HepG2 (cell line): ENCODE measurements around the gene HMCN1. TPM values are rescaled to one million over a fixed set of nuclear protein-coding genes. Genes with fewer than 3 reads are reported as not detected.

Experiments
- ATAC-seq: fragments of 200-7000 bp; cut with Tn5 transposase; 3 replicates; pipeline ENCODE4 v1.9.1; 2020; ENCODE audit warnings: mild to moderate bottlenecking, moderate library complexity
- BruUV-seq: library from RNA; stranded (reverse); fragments of 400-500 nt; replicated peaks from 2 replicates; lab custom pipeline; 2021; lab: Mats Ljungman, UMichigan
- CTCF ChIA-PET: fragments of 300-600 bp; formaldehyde crosslinking; extraction: SDS; loops from one replicate; lab custom pipeline; 2021; ENCODE audit warnings: low total read pairs, inconsistent platforms, low intra/inter-chr PET ratio; lab: Yijun Ruan, JAX
- POLR2A ChIA-PET: fragments of 350-600 bp; sonication (Branson Sonifier 250); formaldehyde crosslinking; loops from one replicate; lab custom pipeline; 2020; ENCODE audit warnings: antibody characterized with exemption, inconsistent platforms; lab: Yijun Ruan, JAX
- DNase-seq: peaks from one replicate; pipeline ENCODE4 v3.0.0-alpha.2; 2015; ENCODE audit warnings: low spot score
- FAIRE-seq: peaks from 3 replicates; lab custom pipeline; 2011; peaks lifted over from hg19 to GRCh38; lab: Jason Lieb, UNC
- H2AFZ ChIP-seq: one replicate; pipeline ENCODE4 v1.6.1; 2011; ENCODE audit warnings: low read length, inconsistent platforms
- H3K27ac ChIP-seq: fragments of 300-600 bp; 3 replicates; pipeline ENCODE4 v1.8.0; 2011; ENCODE audit warnings: mixed run types, mild to moderate bottlenecking, mixed read lengths, low read length, inconsistent platforms; ENCODE audit not compliant: insufficient read depth; ENCODE audit errors: extremely low read length
- H3K27me3 ChIP-seq, 2 experiments: fragments of 200-600 bp in 1 of 2; 2 replicates in 1 of 2; 3 replicates in 1 of 2; pipeline versions ENCODE4 v1.6.0 to v1.8.0; 2011; ENCODE audit warnings: low read length in 2 of 2, mild to moderate bottlenecking in 2 of 2, moderate library complexity in 2 of 2, inconsistent platforms in 1 of 2; ENCODE audit not compliant: insufficient read depth in 2 of 2, control insufficient read depth in 1 of 2
- H3K36me3 ChIP-seq, 2 experiments: fragments of 200-600 bp in 1 of 2; replicated peaks in 1 of 2; 2 replicates in 1 of 2; 3 replicates in 1 of 2; pipeline versions ENCODE4 v1.5.1 to v1.8.0; 2011; ENCODE audit warnings: low read length in 2 of 2, inconsistent platforms in 1 of 2; ENCODE audit not compliant: insufficient read depth in 2 of 2, control insufficient read depth in 1 of 2
- H3K4me1 ChIP-seq: 2 replicates; pipeline ENCODE4 v1.5.1; 2012; ENCODE audit warnings: low read length, inconsistent platforms; ENCODE audit not compliant: insufficient read depth
- H3K4me2 ChIP-seq: 2 replicates; pipeline ENCODE4 v1.6.0; 2011; ENCODE audit warnings: low read depth, low read length, inconsistent platforms
- H3K4me3 ChIP-seq, 3 experiments: fragments of 200-600 bp in 1 of 3; sonication (generic), shearing (Covaris generic) in 1 of 3; replicated peaks in 1 of 3; 2 replicates each; pipeline ENCODE4 v1.5.1; 2011 to 2016; ENCODE audit warnings: low read length in 3 of 3, inconsistent platforms in 2 of 3, low read depth in 2 of 3, mild to moderate bottlenecking in 2 of 3, control low read depth in 1 of 3, mixed read lengths in 1 of 3; ENCODE audit not compliant: insufficient read depth in 1 of 3
- H3K79me2 ChIP-seq: one replicate; pipeline ENCODE4 v1.6.1; 2011; ENCODE audit warnings: low read length, inconsistent platforms; ENCODE audit not compliant: insufficient read depth
- H3K9ac ChIP-seq: 2 replicates; pipeline ENCODE4 v1.6.0; 2011; ENCODE audit warnings: mild to moderate bottlenecking, low read depth, low read length, inconsistent platforms; ENCODE audit not compliant: insufficient read depth
- H3K9me3 ChIP-seq: 2 replicates; pipeline ENCODE4 v1.5.1; 2012; ENCODE audit warnings: mild to moderate bottlenecking, low read length
- H4K20me1 ChIP-seq: 2 replicates; pipeline ENCODE4 v1.6.0; 2011; ENCODE audit warnings: inconsistent platforms, mild to moderate bottlenecking, low read length, moderate library complexity; ENCODE audit not compliant: insufficient read depth
- ATF7 ChIP-seq, 2 experiments: fragments of 450-650 bp in 1 of 2; sonication (generic) in 1 of 2; formaldehyde crosslinking in 1 of 2; IDR thresholded peaks; 2 replicates each; pipeline versions ENCODE4 v1.4.0 to v1.6.1; 2016 to 2020; ENCODE audit warnings: antibody characterized with exemption in 1 of 2, mild to moderate bottlenecking in 1 of 2, missing genetic modification reagents in 1 of 2
- CREB1 ChIP-seq, 2 experiments: fragments of 450-650 bp in 1 of 2; IDR thresholded peaks; 2 replicates each; pipeline ENCODE4 v1.6.1; 2016 to 2017; ENCODE audit warnings: control low read depth in 1 of 2, mild to moderate bottlenecking in 1 of 2, missing compliant biosample characterization in 1 of 2, missing genetic modification characterization in 1 of 2
- HMGA1 ChIP-seq: sonication (generic); formaldehyde crosslinking; conservative IDR thresholded peaks from 2 replicates; pipeline ENCODE4 v1.4.0; 2020; ENCODE audit warnings: missing genetic modification reagents
- MAFF ChIP-seq: IDR thresholded peaks from 2 replicates; pipeline ENCODE4 v1.6.1; 2011; ENCODE audit warnings: low read depth, low read length, improper control_type of control experiment
- MAFK ChIP-seq, 2 experiments: IDR thresholded peaks in 1 of 2; conservative IDR thresholded peaks in 1 of 2; 2 replicates each; pipeline ENCODE4 v1.6.1; 2011; ENCODE audit warnings: improper control_type of control experiment in 2 of 2, low read length in 2 of 2
- NFE2L2 ChIP-seq: fragments of 150-350 bp; IDR thresholded peaks from 2 replicates; pipeline ENCODE4 v1.6.1; 2014; ENCODE audit warnings: low read length
- ZMAT5 ChIP-seq: sonication (generic); formaldehyde crosslinking; IDR thresholded peaks from 2 replicates; pipeline ENCODE4 v1.5.0; 2020; ENCODE audit warnings: mild to moderate bottlenecking, low read depth, missing genetic modification reagents, borderline replicate concordance
- WGBS: methylation state at CpG from one replicate; pipeline ENCODE4 v1.1.6; 2017; ENCODE audit warnings: low lambda C conversion rate; 5-methylcytosine and 5-hydroxymethylcytosine counted together
- in situ Hi-C: cut with HindIII; loops from 2 replicates; pipeline ENCODE4 v1.10.0; 2017; ENCODE audit warnings: low pct_unique_long_range_greater_than_20kb; ENCODE audit not compliant: extremely low pct_ligation_motif_present
- intact Hi-C: fragments of 100-400 bp; cut with micrococcal nuclease; formaldehyde crosslinking; loops from one replicate; pipeline ENCODE4 v1.10.0; 2022; ENCODE audit not compliant: unreplicated experiment
- polyA plus RNA-seq, 8 experiments: library from polyadenylated mRNA; depleted of rRNA in 3 of 8; stranded (reverse) in 7 of 8; unstranded in 1 of 8; fragments of >200 nt; fragmentation: Illumina TruSeq in 4 of 8; extraction: Trizol in 4 of 8; gene quantifications; 2 replicates each; pipeline versions ENCODE4 v1.2.1 to v1.2.3, GENCODE V29; 2011 to 2016; ENCODE audit warnings: low read depth in 4 of 8, missing spikeins in 1 of 8, mixed read lengths in 1 of 8; ENCODE audit not compliant: insufficient read depth in 1 of 8
- total RNA-seq, 5 experiments: library from RNA; depleted of rRNA; stranded (reverse); fragments of >200 nt; fragmentation: Illumina TruSeq; extraction: Trizol; gene quantifications; 2 replicates each; pipeline ENCODE4 v1.2.3, GENCODE V29; 2016; ENCODE audit warnings: low read depth in 1 of 5

Gene HMCN1
- total and polyA plus RNA-seq, 2 of the 13 experiments (the other 11 are each of a cell fraction or from before 2014, with no cell fraction given): 0.03 TPM; not detected in 1

DNA sequence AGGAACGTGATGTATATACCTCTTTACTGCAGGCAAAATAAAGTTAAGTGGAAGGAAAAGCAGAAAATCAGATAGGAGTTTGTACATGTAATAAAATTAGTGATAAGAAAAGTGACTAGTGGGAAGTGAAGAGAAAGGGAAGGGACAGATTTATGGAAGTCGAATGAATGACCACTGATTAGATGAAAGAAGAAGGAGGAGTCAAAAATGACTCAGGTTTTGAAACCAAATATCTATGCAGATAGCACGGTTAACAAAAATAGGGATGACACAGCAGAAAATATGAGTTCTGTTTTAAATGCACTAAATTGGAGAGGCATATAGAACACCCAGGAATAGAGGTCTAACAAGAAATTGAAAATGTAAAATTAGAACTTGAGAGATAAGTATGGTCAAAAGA, 128.0 kb downstream of the HMCN1 start:
- BruUV-seq: no TSS peak
- ATAC-seq (no peak), FAIRE-seq (no peak)

DNA sequence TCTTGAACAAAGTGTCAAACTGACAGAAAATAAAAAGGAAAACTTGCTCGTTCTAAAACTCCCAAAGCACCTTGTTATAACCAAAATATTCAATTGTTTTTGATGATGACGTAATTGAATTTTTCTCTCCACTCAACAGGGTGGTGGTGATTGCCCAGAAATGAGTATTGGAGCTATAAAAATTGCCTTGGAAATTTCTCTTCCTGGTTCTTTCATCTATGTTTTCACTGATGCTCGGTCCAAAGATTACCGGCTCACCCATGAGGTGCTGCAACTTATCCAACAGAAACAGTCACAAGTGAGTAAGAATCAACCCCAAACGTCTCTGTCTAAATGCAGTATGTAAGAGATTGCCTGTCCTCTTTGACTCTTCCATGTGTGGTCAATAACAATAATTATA, 130.1 kb downstream of the HMCN1 start:
- no peak for FAIRE-seq
- Histone ChIP-seq H3K36me3 (no peaks in the 10 kb centered on the region), H3K4me1 (no peaks in the 10 kb centered on the region), H3K9me3 (no peaks in the 10 kb centered on the region), H3K27ac (no peak overlapping the region), H4K20me1 (no peaks in the 10 kb centered on the region), H2AFZ (no peak overlapping the region), H3K79me2 (no peaks in the 10 kb centered on the region), H3K9ac (no peak overlapping the region), H3K4me2 (no peak overlapping the region), H3K4me3 (no peak overlapping the region), H3K27me3 (no peaks in the 10 kb centered on the region)
- BruUV-seq: no TSS peak
- intact Hi-C loops (no loop called here), in situ Hi-C loops (no loop called here)
- POLR2A ChIA-PET: no interaction called here
- CTCF ChIA-PET: no interaction called here
- TF ChIP-seq HMGA1: no peak
- TF ChIP-seq CREB1 (IDR thresholded peaks at IDR 0.05): peak; percentile 61
- TF ChIP-seq CREB1 (CRISPR knock-in tag; IDR thresholded peaks at IDR 0.05): no peak
- peak; percentile 93 for TF ChIP-seq ATF7 (IDR thresholded peaks at IDR 0.05)
- TF ChIP-seq ATF7 (CRISPR knock-in tag; IDR thresholded peaks at IDR 0.05): no peak
- WGBS: 13% methylated on average over 5 of the region's 5 CpGs
- no peak for DNase-seq
- ATAC-seq: no peak

More for the DNA sequence above, 128.0 kb downstream of the HMCN1 start:
- POLR2A ChIA-PET: no interaction called here
- Histone ChIP-seq H4K20me1 (no peaks in the 10 kb centered on the region), H3K9ac (no peak overlapping the region), H3K27me3 (no peaks in the 10 kb centered on the region), H3K4me1 (no peaks in the 10 kb centered on the region), H3K79me2 (no peaks in the 10 kb centered on the region), H2AFZ (no peak overlapping the region), H3K9me3 (no peaks in the 10 kb centered on the region), H3K36me3 (no peaks in the 10 kb centered on the region), H3K4me3 (no peak overlapping the region), H3K4me2 (no peak overlapping the region), H3K27ac (no peak overlapping the region)
- TF ChIP-seq MAFK (conservative IDR thresholded peaks at IDR 0.05 in 1 of 2, IDR thresholded peaks at IDR 0.05 in 1 of 2; ENCODE audit: low read length in 2 of 2) (peak; percentile 17 to 57; a peak in 1 of 4 replicates), NFE2L2 (peak; percentile 49; the same call in 1 of the 2 replicates), ZMAT5 (CRISPR knock-in tag) (no peak), MAFF (peak; percentile 38; the same call in 1 of the 2 replicates)
- CTCF ChIA-PET: no interaction called here
- intact Hi-C loops: no loop called here
- in situ Hi-C loops: no loop called here
- no peak for DNase-seq
- WGBS: 0% methylated on average over 3 of the region's 3 CpGs
